HepG2 (cell line): ENCODE data around the gene CLEC2A. TPM values are rescaled to one million over a fixed set of nuclear protein-coding genes. Genes with fewer than 3 reads are reported as not detected.

ENCODE experiments used
- ATAC-seq: fragments of 200-7000 bp; cut with Tn5 transposase; 3 replicates; pipeline ENCODE4 v1.9.1; 2020; ENCODE audit warnings: mild to moderate bottlenecking, moderate library complexity
- BruUV-seq: library from RNA; stranded (reverse); fragments of 400-500 nt; replicated peaks from 2 replicates; lab custom pipeline; 2021; lab: Mats Ljungman, UMichigan
- CTCF ChIA-PET: fragments of 300-600 bp; formaldehyde crosslinking; extraction: SDS; loops from one replicate; lab custom pipeline; 2021; ENCODE audit warnings: low total read pairs, inconsistent platforms, low intra/inter-chr PET ratio; lab: Yijun Ruan, JAX
- POLR2A ChIA-PET: fragments of 350-600 bp; sonication (Branson Sonifier 250); formaldehyde crosslinking; loops from one replicate; lab custom pipeline; 2020; ENCODE audit warnings: antibody characterized with exemption, inconsistent platforms; lab: Yijun Ruan, JAX
- DNase-seq: peaks from one replicate; pipeline ENCODE4 v3.0.0-alpha.2; 2015; ENCODE audit warnings: low spot score
- FAIRE-seq: peaks from 3 replicates; lab custom pipeline; 2011; peaks lifted over from hg19 to GRCh38; lab: Jason Lieb, UNC
- H2AFZ ChIP-seq: one replicate; pipeline ENCODE4 v1.6.1; 2011; ENCODE audit warnings: low read length, inconsistent platforms
- H3K27ac ChIP-seq: fragments of 300-600 bp; 3 replicates; pipeline ENCODE4 v1.8.0; 2011; ENCODE audit warnings: mixed run types, mild to moderate bottlenecking, mixed read lengths, low read length, inconsistent platforms; ENCODE audit not compliant: insufficient read depth; ENCODE audit errors: extremely low read length
- H3K27me3 ChIP-seq, 2 experiments: fragments of 200-600 bp in 1 of 2; 2 replicates in 1 of 2; 3 replicates in 1 of 2; pipeline versions ENCODE4 v1.6.0 to v1.8.0; 2011; ENCODE audit warnings: low read length in 2 of 2, mild to moderate bottlenecking in 2 of 2, moderate library complexity in 2 of 2, inconsistent platforms in 1 of 2; ENCODE audit not compliant: insufficient read depth in 2 of 2, control insufficient read depth in 1 of 2
- H3K36me3 ChIP-seq, 2 experiments: fragments of 200-600 bp in 1 of 2; replicated peaks in 1 of 2; 2 replicates in 1 of 2; 3 replicates in 1 of 2; pipeline versions ENCODE4 v1.5.1 to v1.8.0; 2011; ENCODE audit warnings: low read length in 2 of 2, inconsistent platforms in 1 of 2; ENCODE audit not compliant: insufficient read depth in 2 of 2, control insufficient read depth in 1 of 2
- H3K4me1 ChIP-seq: 2 replicates; pipeline ENCODE4 v1.5.1; 2012; ENCODE audit warnings: low read length, inconsistent platforms; ENCODE audit not compliant: insufficient read depth
- H3K4me2 ChIP-seq: 2 replicates; pipeline ENCODE4 v1.6.0; 2011; ENCODE audit warnings: low read depth, low read length, inconsistent platforms
- H3K4me3 ChIP-seq, 3 experiments: fragments of 200-600 bp in 1 of 3; sonication (generic), shearing (Covaris generic) in 1 of 3; replicated peaks in 1 of 3; 2 replicates each; pipeline ENCODE4 v1.5.1; 2011 to 2016; ENCODE audit warnings: low read length in 3 of 3, inconsistent platforms in 2 of 3, low read depth in 2 of 3, mild to moderate bottlenecking in 2 of 3, control low read depth in 1 of 3, mixed read lengths in 1 of 3; ENCODE audit not compliant: insufficient read depth in 1 of 3
- H3K79me2 ChIP-seq: one replicate; pipeline ENCODE4 v1.6.1; 2011; ENCODE audit warnings: low read length, inconsistent platforms; ENCODE audit not compliant: insufficient read depth
- H3K9ac ChIP-seq: 2 replicates; pipeline ENCODE4 v1.6.0; 2011; ENCODE audit warnings: mild to moderate bottlenecking, low read depth, low read length, inconsistent platforms; ENCODE audit not compliant: insufficient read depth
- H3K9me3 ChIP-seq: 2 replicates; pipeline ENCODE4 v1.5.1; 2012; ENCODE audit warnings: mild to moderate bottlenecking, low read length
- H4K20me1 ChIP-seq: 2 replicates; pipeline ENCODE4 v1.6.0; 2011; ENCODE audit warnings: inconsistent platforms, mild to moderate bottlenecking, low read length, moderate library complexity; ENCODE audit not compliant: insufficient read depth
- HOXD1 ChIP-seq: sonication (generic); formaldehyde crosslinking; IDR thresholded peaks from 2 replicates; pipeline ENCODE4 v1.5.0; 2020; ENCODE audit warnings: missing genetic modification reagents
- REXO4 ChIP-seq: sonication (generic); formaldehyde crosslinking; IDR thresholded peaks from 2 replicates; pipeline ENCODE4 v1.8.0; 2022; ENCODE audit warnings: missing genetic modification reagents, mild to moderate bottlenecking, borderline replicate concordance
- ZNF777 ChIP-seq: sonication (generic); formaldehyde crosslinking; IDR thresholded peaks from 2 replicates; pipeline ENCODE4 v1.4.0; 2020; ENCODE audit warnings: missing genetic modification reagents
- ZNF83 ChIP-seq: sonication (generic); formaldehyde crosslinking; IDR thresholded peaks from 2 replicates; pipeline ENCODE4 v1.4.0; 2020; ENCODE audit warnings: missing genetic modification reagents, mild to moderate bottlenecking, borderline replicate concordance
- ZSCAN9 ChIP-seq: IDR thresholded peaks from 2 replicates; pipeline ENCODE4 v1.6.1; 2016; ENCODE audit warnings: borderline replicate concordance
- WGBS: methylation state at CpG from one replicate; pipeline ENCODE4 v1.1.6; 2017; ENCODE audit warnings: low lambda C conversion rate; 5-methylcytosine and 5-hydroxymethylcytosine counted together
- in situ Hi-C: cut with HindIII; loops from 2 replicates; pipeline ENCODE4 v1.10.0; 2017; ENCODE audit warnings: low pct_unique_long_range_greater_than_20kb; ENCODE audit not compliant: extremely low pct_ligation_motif_present
- intact Hi-C: fragments of 100-400 bp; cut with micrococcal nuclease; formaldehyde crosslinking; loops from one replicate; pipeline ENCODE4 v1.10.0; 2022; ENCODE audit not compliant: unreplicated experiment
- polyA plus RNA-seq, 8 experiments: library from polyadenylated mRNA; depleted of rRNA in 3 of 8; stranded (reverse) in 7 of 8; unstranded in 1 of 8; fragments of >200 nt; fragmentation: Illumina TruSeq in 4 of 8; extraction: Trizol in 4 of 8; gene quantifications; 2 replicates each; pipeline versions ENCODE4 v1.2.1 to v1.2.3, GENCODE V29; 2011 to 2016; ENCODE audit warnings: low read depth in 4 of 8, missing spikeins in 1 of 8, mixed read lengths in 1 of 8; ENCODE audit not compliant: insufficient read depth in 1 of 8
- total RNA-seq, 5 experiments: library from RNA; depleted of rRNA; stranded (reverse); fragments of >200 nt; fragmentation: Illumina TruSeq; extraction: Trizol; gene quantifications; 2 replicates each; pipeline ENCODE4 v1.2.3, GENCODE V29; 2016; ENCODE audit warnings: low read depth in 1 of 5
- TF ChIP-seq, protein P1 (sequence below): sonication (generic); formaldehyde crosslinking; IDR thresholded peaks from 2 replicates; pipeline ENCODE4 v1.4.0; 2020; ENCODE audit warnings: mild to moderate bottlenecking, missing genetic modification reagents
- TF ChIP-seq, protein P2 (sequence below): sonication (generic); formaldehyde crosslinking; IDR thresholded peaks from 2 replicates; pipeline ENCODE4 v1.5.0; 2020; ENCODE audit warnings: missing genetic modification reagents
- TF ChIP-seq, protein P3 (sequence below): sonication (generic); formaldehyde crosslinking; IDR thresholded peaks from 2 replicates; pipeline ENCODE4 v1.8.0; 2022; ENCODE audit warnings: missing genetic modification reagents, mild to moderate bottlenecking, moderate library complexity, borderline replicate concordance

Gene CLEC2A
- total and polyA plus RNA-seq, 2 of the 13 experiments (the other 11 are each of a cell fraction or from before 2014, with no cell fraction given): not detected

DNA sequence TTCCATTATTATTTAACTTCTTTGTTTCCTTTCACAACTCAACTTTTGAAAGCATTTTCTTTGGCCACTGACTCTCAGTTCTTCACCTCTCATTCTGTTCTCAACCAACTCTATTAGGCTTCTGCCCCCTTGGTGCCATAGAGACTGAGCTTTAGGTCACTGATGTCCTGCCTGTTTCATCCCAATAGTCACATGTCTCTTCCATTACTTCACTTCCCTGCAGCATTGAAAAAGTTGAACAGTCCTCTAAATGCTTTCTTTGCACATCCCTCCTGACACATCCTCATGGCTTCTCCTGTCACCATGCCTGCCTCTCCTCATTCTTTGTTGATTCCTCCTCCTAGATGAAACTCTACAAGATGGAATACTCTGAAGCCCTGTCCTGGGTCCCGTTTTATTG is 41.8 kb upstream of the CLEC2A start:
- Histone ChIP-seq H3K27ac (no peak overlapping the region), H3K9ac (no peak overlapping the region), H3K9me3 (peaks cover 10% of the 10 kb centered on the region; the same call in 1 of the 2 replicates), H4K20me1 (no peaks in the 10 kb centered on the region), H2AFZ (no peak overlapping the region), H3K27me3 (no peaks in the 10 kb centered on the region), H3K4me2 (no peak overlapping the region), H3K79me2 (no peaks in the 10 kb centered on the region), H3K4me1 (no peaks in the 10 kb centered on the region), H3K4me3 (no peak overlapping the region), H3K36me3 (no peaks in the 10 kb centered on the region)
- BruUV-seq: no TSS peak
- ATAC-seq (no peak), FAIRE-seq (no peak), DNase-seq (no peak)
- TF ChIP-seq, protein P1, sequence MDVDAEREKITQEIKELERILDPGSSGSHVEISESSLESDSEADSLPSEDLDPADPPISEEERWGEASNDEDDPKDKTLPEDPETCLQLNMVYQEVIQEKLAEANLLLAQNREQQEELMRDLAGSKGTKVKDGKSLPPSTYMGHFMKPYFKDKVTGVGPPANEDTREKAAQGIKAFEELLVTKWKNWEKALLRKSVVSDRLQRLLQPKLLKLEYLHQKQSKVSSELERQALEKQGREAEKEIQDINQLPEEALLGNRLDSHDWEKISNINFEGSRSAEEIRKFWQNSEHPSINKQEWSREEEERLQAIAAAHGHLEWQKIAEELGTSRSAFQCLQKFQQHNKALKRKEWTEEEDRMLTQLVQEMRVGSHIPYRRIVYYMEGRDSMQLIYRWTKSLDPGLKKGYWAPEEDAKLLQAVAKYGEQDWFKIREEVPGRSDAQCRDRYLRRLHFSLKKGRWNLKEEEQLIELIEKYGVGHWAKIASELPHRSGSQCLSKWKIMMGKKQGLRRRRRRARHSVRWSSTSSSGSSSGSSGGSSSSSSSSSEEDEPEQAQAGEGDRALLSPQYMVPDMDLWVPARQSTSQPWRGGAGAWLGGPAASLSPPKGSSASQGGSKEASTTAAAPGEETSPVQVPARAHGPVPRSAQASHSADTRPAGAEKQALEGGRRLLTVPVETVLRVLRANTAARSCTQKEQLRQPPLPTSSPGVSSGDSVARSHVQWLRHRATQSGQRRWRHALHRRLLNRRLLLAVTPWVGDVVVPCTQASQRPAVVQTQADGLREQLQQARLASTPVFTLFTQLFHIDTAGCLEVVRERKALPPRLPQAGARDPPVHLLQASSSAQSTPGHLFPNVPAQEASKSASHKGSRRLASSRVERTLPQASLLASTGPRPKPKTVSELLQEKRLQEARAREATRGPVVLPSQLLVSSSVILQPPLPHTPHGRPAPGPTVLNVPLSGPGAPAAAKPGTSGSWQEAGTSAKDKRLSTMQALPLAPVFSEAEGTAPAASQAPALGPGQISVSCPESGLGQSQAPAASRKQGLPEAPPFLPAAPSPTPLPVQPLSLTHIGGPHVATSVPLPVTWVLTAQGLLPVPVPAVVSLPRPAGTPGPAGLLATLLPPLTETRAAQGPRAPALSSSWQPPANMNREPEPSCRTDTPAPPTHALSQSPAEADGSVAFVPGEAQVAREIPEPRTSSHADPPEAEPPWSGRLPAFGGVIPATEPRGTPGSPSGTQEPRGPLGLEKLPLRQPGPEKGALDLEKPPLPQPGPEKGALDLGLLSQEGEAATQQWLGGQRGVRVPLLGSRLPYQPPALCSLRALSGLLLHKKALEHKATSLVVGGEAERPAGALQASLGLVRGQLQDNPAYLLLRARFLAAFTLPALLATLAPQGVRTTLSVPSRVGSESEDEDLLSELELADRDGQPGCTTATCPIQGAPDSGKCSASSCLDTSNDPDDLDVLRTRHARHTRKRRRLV (CRISPR knock-in tag): no peak
- TF ChIP-seq ZNF83 (CRISPR knock-in tag): no peak
- no peak for TF ChIP-seq HOXD1 (CRISPR knock-in tag)
- no peak for TF ChIP-seq ZSCAN9 (CRISPR knock-in tag)
- TF ChIP-seq, protein P2, sequence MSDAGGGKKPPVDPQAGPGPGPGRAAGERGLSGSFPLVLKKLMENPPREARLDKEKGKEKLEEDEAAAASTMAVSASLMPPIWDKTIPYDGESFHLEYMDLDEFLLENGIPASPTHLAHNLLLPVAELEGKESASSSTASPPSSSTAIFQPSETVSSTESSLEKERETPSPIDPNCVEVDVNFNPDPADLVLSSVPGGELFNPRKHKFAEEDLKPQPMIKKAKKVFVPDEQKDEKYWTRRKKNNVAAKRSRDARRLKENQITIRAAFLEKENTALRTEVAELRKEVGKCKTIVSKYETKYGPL: no peak
- TF ChIP-seq, protein P3, sequence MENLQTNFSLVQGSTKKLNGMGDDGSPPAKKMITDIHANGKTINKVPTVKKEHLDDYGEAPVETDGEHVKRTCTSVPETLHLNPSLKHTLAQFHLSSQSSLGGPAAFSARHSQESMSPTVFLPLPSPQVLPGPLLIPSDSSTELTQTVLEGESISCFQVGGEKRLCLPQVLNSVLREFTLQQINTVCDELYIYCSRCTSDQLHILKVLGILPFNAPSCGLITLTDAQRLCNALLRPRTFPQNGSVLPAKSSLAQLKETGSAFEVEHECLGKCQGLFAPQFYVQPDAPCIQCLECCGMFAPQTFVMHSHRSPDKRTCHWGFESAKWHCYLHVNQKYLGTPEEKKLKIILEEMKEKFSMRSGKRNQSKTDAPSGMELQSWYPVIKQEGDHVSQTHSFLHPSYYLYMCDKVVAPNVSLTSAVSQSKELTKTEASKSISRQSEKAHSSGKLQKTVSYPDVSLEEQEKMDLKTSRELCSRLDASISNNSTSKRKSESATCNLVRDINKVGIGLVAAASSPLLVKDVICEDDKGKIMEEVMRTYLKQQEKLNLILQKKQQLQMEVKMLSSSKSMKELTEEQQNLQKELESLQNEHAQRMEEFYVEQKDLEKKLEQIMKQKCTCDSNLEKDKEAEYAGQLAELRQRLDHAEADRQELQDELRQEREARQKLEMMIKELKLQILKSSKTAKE: no peak
- TF ChIP-seq ZNF777 (CRISPR knock-in tag): no peak
- no peak for TF ChIP-seq REXO4 (CRISPR knock-in tag)
- in situ Hi-C loops: no loop called here
- WGBS: 3% methylated on average over 1 of the region's 1 CpG
- intact Hi-C loops: no loop called here
- CTCF ChIA-PET: no interaction called here
- POLR2A ChIA-PET: no interaction called here
